H1 (cell line): ENCODE results near the gene DOCK10. TPM values are rescaled to one million over a fixed set of nuclear protein-coding genes. Genes with fewer than 3 reads are reported as not detected.
"Not testable (repeated sequence)": the region's sequence is repeated elsewhere in the genome, so short reads cannot be mapped to it uniquely, and the experiment has no call there.

Experiments used
- CTCF ChIA-PET: fragments of 300-600 bp; sonication (Branson Sonifier 250); formaldehyde crosslinking; loops from one replicate; lab custom pipeline; 2021; ENCODE audit not compliant: partially characterized antibody; lab: Charles Lee
- POLR2A ChIA-PET: fragments of 300-600 bp; sonication (Branson Sonifier 250); formaldehyde crosslinking; loops from one replicate; lab custom pipeline; 2021; ENCODE audit warnings: inconsistent platforms; ENCODE audit not compliant: partially characterized antibody; lab: Charles Lee
- DNase-seq, 2 experiments: peaks; one replicate each; pipeline versions ENCODE4 v3.0.0 to v3.0.0-alpha.2; 2010 to 2022; ENCODE audit warnings: low spot score in 2 of 2, low read depth in 1 of 2, mixed read lengths in 1 of 2
- FAIRE-seq: peaks from 2 replicates; lab custom pipeline; 2011; peaks lifted over from hg19 to GRCh38; lab: Jason Lieb, UNC
- H2AFZ ChIP-seq: 2 replicates; pipeline ENCODE4 v1.8.1; 2012; ENCODE audit warnings: low read length, inconsistent platforms
- H2AK5ac ChIP-seq: 2 replicates; pipeline ENCODE4 v1.6.1; 2013; ENCODE audit warnings: low read depth, low read length
- H2BK120ac ChIP-seq: replicated peaks from 2 replicates; pipeline ENCODE3; 2013; ENCODE audit warnings: low read depth, low read length, inconsistent platforms
- H2BK12ac ChIP-seq: 2 replicates; pipeline ENCODE4 v1.6.1; 2013; ENCODE audit warnings: low read depth, low read length
- H2BK15ac ChIP-seq: 2 replicates; pipeline ENCODE4 v1.6.1; 2013; ENCODE audit warnings: low read length
- H2BK20ac ChIP-seq: 2 replicates; pipeline ENCODE4 v1.6.1; 2013; ENCODE audit warnings: low read length
- H2BK5ac ChIP-seq: 2 replicates; pipeline ENCODE4 v1.6.1; 2013; ENCODE audit warnings: low read depth, low read length
- H3K14ac ChIP-seq: 2 replicates; pipeline ENCODE4 v1.6.1; 2013; ENCODE audit warnings: inconsistent platforms; ENCODE audit not compliant: insufficient read length
- H3K18ac ChIP-seq: 2 replicates; pipeline ENCODE4 v1.6.1; 2013; ENCODE audit warnings: low read length; ENCODE audit errors: extremely low read depth
- H3K23ac ChIP-seq: 2 replicates; pipeline ENCODE4 v1.6.1; 2013; ENCODE audit warnings: inconsistent platforms; ENCODE audit not compliant: insufficient read length
- H3K23me2 ChIP-seq: 2 replicates; pipeline ENCODE4 v1.6.1; 2013; ENCODE audit warnings: low read depth, low read length
- H3K27ac ChIP-seq: 2 replicates; pipeline ENCODE4 v1.6.1; 2011; ENCODE audit warnings: low read depth, low read length, inconsistent platforms
- H3K27me3 ChIP-seq, 4 experiments: replicated peaks in 1 of 4; 1 replicate in 1 of 4; 2 replicates in 3 of 4; pipeline versions ENCODE4 v1.6.1 to v1.8.1; 2011 to 2013; ENCODE audit warnings: low read length in 3 of 4, mild to moderate bottlenecking in 3 of 4, inconsistent platforms in 2 of 4, mixed read lengths in 2 of 4, moderate library complexity in 1 of 4; ENCODE audit not compliant: control insufficient read depth in 3 of 4, insufficient read depth in 3 of 4; ENCODE audit errors: extremely low read depth in 1 of 4
- H3K36me3 ChIP-seq, 4 experiments: 2 replicates each; pipeline versions ENCODE4 v1.6.1 to v1.8.1; 2011 to 2013; ENCODE audit warnings: mild to moderate bottlenecking in 4 of 4, low read length in 3 of 4, moderate library complexity in 2 of 4, control low read depth in 1 of 4, inconsistent platforms in 1 of 4; ENCODE audit not compliant: insufficient read depth in 4 of 4, control insufficient read depth in 2 of 4
- H3K4ac ChIP-seq: replicated peaks from 2 replicates; pipeline ENCODE3; 2013; ENCODE audit warnings: low read length, low read depth, mixed read lengths, inconsistent platforms; ENCODE audit not compliant: insufficient read length
- H3K4me1 ChIP-seq, 4 experiments: replicated peaks in 1 of 4; 1 replicate in 1 of 4; 2 replicates in 3 of 4; pipeline versions ENCODE4 v1.6.1 to v1.8.1; 2011 to 2013; ENCODE audit warnings: low read length in 3 of 4, inconsistent platforms in 2 of 4, mixed read lengths in 1 of 4; ENCODE audit not compliant: insufficient read depth in 4 of 4, control insufficient read depth in 3 of 4
- H3K4me2 ChIP-seq, 2 experiments: 2 replicates each; pipeline versions ENCODE4 v1.6.1 to v1.8.1; 2011 to 2013; ENCODE audit warnings: low read depth in 2 of 2, low read length in 2 of 2, control low read depth in 1 of 2, inconsistent platforms in 1 of 2, mild to moderate bottlenecking in 1 of 2; ENCODE audit not compliant: insufficient read depth in 1 of 2
- H3K4me3 ChIP-seq, 4 experiments: fragments of 200-600, 300-600 bp in 1 of 4; sonication (generic), shearing (Covaris generic), sonication (Bioruptor Twin) in 1 of 4; 2 replicates each; pipeline versions ENCODE4 v1.5.1 to v1.8.1; 2011 to 2016; ENCODE audit warnings: low read length in 4 of 4, low read depth in 3 of 4, control low read depth in 2 of 4, inconsistent platforms in 2 of 4, mild to moderate bottlenecking in 2 of 4, mixed read lengths in 1 of 4, moderate library complexity in 1 of 4; ENCODE audit not compliant: insufficient read depth in 2 of 4; ENCODE audit errors: extremely low read depth in 1 of 4
- H3K56ac ChIP-seq: replicated peaks from 2 replicates; pipeline ENCODE3; 2013; ENCODE audit warnings: low read depth, mild to moderate bottlenecking, mixed read lengths, low read length, inconsistent platforms; ENCODE audit not compliant: insufficient read length
- H3K79me1 ChIP-seq: 2 replicates; pipeline ENCODE4 v1.6.1; 2013; ENCODE audit warnings: low read depth, low read length, control low read depth
- H3K79me2 ChIP-seq, 2 experiments: 2 replicates each; pipeline versions ENCODE4 v1.6.1 to v1.8.1; 2012 to 2013; ENCODE audit warnings: low read length in 2 of 2, mild to moderate bottlenecking in 2 of 2, inconsistent platforms in 1 of 2; ENCODE audit not compliant: insufficient read depth in 2 of 2, control insufficient read depth in 1 of 2
- H3K9ac ChIP-seq, 4 experiments: replicated peaks in 1 of 4; 1 replicate in 1 of 4; 2 replicates in 3 of 4; pipeline versions ENCODE4 v1.6.1 to v1.8.1; 2011 to 2013; ENCODE audit warnings: low read depth in 3 of 4, low read length in 3 of 4, control low read depth in 2 of 4, mild to moderate bottlenecking in 2 of 4, moderate library complexity in 2 of 4, inconsistent platforms in 1 of 4; ENCODE audit errors: extremely low read depth in 1 of 4
- H3K9me3 ChIP-seq, 2 experiments: 2 replicates each; pipeline versions ENCODE4 v1.6.1 to v1.8.1; 2012 to 2013; ENCODE audit warnings: mild to moderate bottlenecking in 2 of 2, moderate library complexity in 2 of 2, control low read depth in 1 of 2, inconsistent platforms in 1 of 2, low read depth in 1 of 2, low read length in 1 of 2, mixed read lengths in 1 of 2; ENCODE audit not compliant: insufficient read depth in 2 of 2
- H4K20me1 ChIP-seq, 2 experiments: replicated peaks in 1 of 2; 2 replicates each; pipeline versions ENCODE3 to v1.8.1; 2011 to 2013; ENCODE audit warnings: inconsistent platforms in 2 of 2, low read length in 2 of 2, mild to moderate bottlenecking in 1 of 2; ENCODE audit not compliant: insufficient read depth in 2 of 2, control insufficient read depth in 1 of 2
- H4K5ac ChIP-seq: 2 replicates; pipeline ENCODE4 v1.6.1; 2013; ENCODE audit warnings: low read length, low read depth, mixed read lengths, inconsistent platforms; ENCODE audit not compliant: insufficient read length
- H4K8ac ChIP-seq: 2 replicates; pipeline ENCODE4 v1.8.0; 2013; ENCODE audit warnings: mild to moderate bottlenecking, moderate library complexity, low read length, inconsistent platforms; ENCODE audit not compliant: insufficient read depth; ENCODE audit errors: extremely low read depth
- H4K91ac ChIP-seq: replicated peaks from 2 replicates; pipeline ENCODE3; 2013; ENCODE audit warnings: low read length, mixed read lengths, inconsistent platforms; ENCODE audit not compliant: insufficient read length
- WGBS, 2 experiments: shearing (Covaris generic) in 1 of 2; methylation state at CpG; one replicate each; pipeline versions ENCODE4 v1.1.6 to v1.1.7; 2013 to 2015; ENCODE audit warnings: low lambda C conversion rate in 2 of 2, mixed read lengths in 2 of 2, inconsistent platforms in 1 of 2, low coverage in 1 of 2, missing lambda C conversion rate in 1 of 2; ENCODE audit not compliant: insufficient replicate concordance in 2 of 2, insufficient coverage in 1 of 2, insufficient read length in 1 of 2; ENCODE audit errors: extremely low coverage in 1 of 2, missing lambda C conversion rate in 1 of 2; 5-methylcytosine and 5-hydroxymethylcytosine counted together
- polyA plus RNA-seq, 7 experiments: library from polyadenylated mRNA; depleted of rRNA in 3 of 7; stranded (reverse) in 5 of 7; unstranded in 2 of 7; fragments of >200 nt in 5 of 7; fragments of 200-250 nt in 2 of 7; gene quantifications; 1 replicate in 5 of 7; 2 replicates in 1 of 7; 4 replicates in 1 of 7; pipeline versions ENCODE4 v1.2.1 to v1.2.3, GENCODE V29; 2011 to 2013; ENCODE audit warnings: missing spikeins in 2 of 7, mixed read lengths in 2 of 7
- total RNA-seq: library from RNA; stranded (reverse); fragmentation: NEBNext Ultra II Directional; extraction: Animal tissue kit (Norgen Biotek cat#: 25700); gene quantifications from 2 replicates; pipeline ENCODE4 v1.2.1, GENCODE V29; 2021

DOCK10 gene
- total and polyA plus RNA-seq, 2 of the 8 experiments (the other 6 are each of a cell fraction or from before 2014, with no cell fraction given), result 0.33 to 1.6 TPM

GRCh38 chr2:225047502-225047901 is 5.2 kb upstream of the DOCK10 start:
- H3K79me2 ChIP-seq, H4K5ac ChIP-seq, POLR2A ChIA-PET, H3K4me1 ChIP-seq, H2BK15ac ChIP-seq, H2AFZ ChIP-seq, H3K4me3 ChIP-seq, H3K4me2 ChIP-seq, H2BK5ac ChIP-seq, H2BK120ac ChIP-seq, H3K9me3 ChIP-seq, H3K79me1 ChIP-seq, H3K18ac ChIP-seq, DNase-seq, H4K8ac ChIP-seq, H3K27ac ChIP-seq, H2BK20ac ChIP-seq, H4K91ac ChIP-seq, H3K23ac ChIP-seq, H2AK5ac ChIP-seq, FAIRE-seq, H3K14ac ChIP-seq, CTCF ChIA-PET, H3K56ac ChIP-seq, H3K4ac ChIP-seq, H3K23me2 ChIP-seq, H3K36me3 ChIP-seq, H2BK12ac ChIP-seq, H3K9ac ChIP-seq, H4K20me1 ChIP-seq: not testable (repeated sequence)
- WGBS, 2 experiments, result 96% methylated on average over 4 of the region's 4 CpGs; no CpG with 5 or more reads in 1 of the 2 experiments
- peaks cover 16 to 20% (median 19%) of the 10 kb centered on the region in 4 experiments for H3K27me3 ChIP-seq
